ENCODE data around the gene MEF2C.
A peak's percentile ranks its signal among the peaks of the same experiment; 100 is the strongest.

The MEF2C gene

GRCh38 chr5:88829775-88830174 lies 53.2 kb downstream of the MEF2C start:
- H3K4me3 ChIP-seq (ENCODE audit: low read length): peak overlapping the region; percentile 42
- no peak for TF ChIP-seq CTCF (conservative IDR thresholded peaks at IDR 0.05; ENCODE audit: low read length)
- DNase-seq (ENCODE audit: low read depth): peak; percentile 23

- H3K4me3 ChIP-seq (ENCODE audit: low read length): no peak overlapping the region
- peak; percentile 63 for TF ChIP-seq CTCF (conservative IDR thresholded peaks at IDR 0.05; ENCODE audit: low read length)
- DNase-seq (ENCODE audit: low read depth): peak; percentile 45
Observed at GRCh38 chr5:88829054-88829453, 53.9 kb downstream of the MEF2C start.

- no peak for TF ChIP-seq CTCF (conservative IDR thresholded peaks at IDR 0.05; ENCODE audit: low read length)
- H3K4me3 ChIP-seq (ENCODE audit: low read length): 0 out of 2 replicates have a peak overlapping the region, but pooled peaks have one; percentile 8
- no peak for DNase-seq (ENCODE audit: low read depth)
Observed at GRCh38 chr5:88827997-88828396, 55.0 kb downstream of the MEF2C start.

- H3K4me3 ChIP-seq (ENCODE audit: low read length): peak overlapping the region; percentile 7; the same call in 1 of the 2 replicates
- peak; percentile 56 for DNase-seq (ENCODE audit: low read depth)
- no peak for TF ChIP-seq CTCF (conservative IDR thresholded peaks at IDR 0.05; ENCODE audit: low read length)
Observed at GRCh38 chr5:88826646-88827585, 56.1 kb downstream of the MEF2C start.

- no peak for DNase-seq (ENCODE audit: low read depth)
- H3K4me3 ChIP-seq (ENCODE audit: low read length): no peak overlapping the region
- no peak for TF ChIP-seq CTCF (conservative IDR thresholded peaks at IDR 0.05; ENCODE audit: low read length)
Observed at GRCh38 chr5:88825584-88826315, 57.2 kb downstream of the MEF2C start.

- peak; percentile 76 for DNase-seq (ENCODE audit: low read depth)
- H3K4me3 ChIP-seq (ENCODE audit: low read length): no peak overlapping the region
- no peak for TF ChIP-seq CTCF (conservative IDR thresholded peaks at IDR 0.05; ENCODE audit: low read length)
Observed at GRCh38 chr5:88824892-88825583, 57.9 kb downstream of the MEF2C start.

Measured in AG10803 (cell line).